Upper lobe of left lung (tissue), 6 donors: ENCODE data around the gene GSTO1. TPM values are rescaled to one million over a fixed set of nuclear protein-coding genes. Genes with fewer than 3 reads are reported as not detected.

Experiments
- ATAC-seq, 2 donors: fragments of 200-7000 bp; cut with Tn5 transposase; one replicate each; pipeline ENCODE4 v1.9.1; 2022; ENCODE audit warnings: mild to moderate bottlenecking in 2 of 2, moderate library complexity in 2 of 2; ENCODE audit not compliant: low FRiP score in 2 of 2
- DNase-seq, 2 donors: peaks; one replicate each; pipeline ENCODE4 v3.0.0-alpha.2; 2019 to 2020
- H3K27ac ChIP-seq, 4 donors: fragments of 200-600 bp; sonication (generic); one replicate each; pipeline ENCODE4 v1.5.1; 2016 to 2019
- H3K27me3 ChIP-seq, 4 donors: fragments of 200-600 bp; sonication (generic); one replicate each; pipeline ENCODE4 v1.5.1; 2017 to 2019
- H3K36me3 ChIP-seq, 4 donors: fragments of 200-600 bp; sonication (generic); one replicate each; pipeline ENCODE4 v1.5.1; 2016 to 2019
- H3K4me1 ChIP-seq, 4 donors: fragments of 200-600 bp; sonication (generic); one replicate each; pipeline ENCODE4 v1.5.1; 2018 to 2019
- H3K4me3 ChIP-seq, 4 donors: fragments of 200-600 bp; sonication (generic); one replicate each; pipeline ENCODE4 v1.5.1; 2017 to 2019; ENCODE audit warnings: mild to moderate bottlenecking in 2 of 4, moderate library complexity in 1 of 4
- H3K9me3 ChIP-seq, 4 donors: fragments of 200-600 bp; sonication (generic); one replicate each; pipeline ENCODE4 v1.5.1; 2018 to 2019
- CTCF ChIP-seq, 6 experiments: fragments of 450-650 bp in 4 of 6; fragments of 200-600 bp in 2 of 6; sonication (generic) in 2 of 6; IDR thresholded peaks; one replicate each; pipeline ENCODE4 v1.5.1; 2016 to 2019; ENCODE audit warnings: antibody characterized with exemption in 6 of 6
- EP300 ChIP-seq, 4 donors: sonication (generic); formaldehyde crosslinking; IDR thresholded peaks; one replicate each; pipeline ENCODE4 v1.5.1; 2017; ENCODE audit warnings: antibody characterized with exemption in 4 of 4, control low read depth in 2 of 4
- POLR2A ChIP-seq, 4 donors: fragments of 450-650 bp; IDR thresholded peaks; one replicate each; pipeline ENCODE4 v1.5.1; 2016 to 2017; ENCODE audit warnings: antibody characterized with exemption in 4 of 4, mild to moderate bottlenecking in 2 of 4
- POLR2AphosphoS5 ChIP-seq, 2 donors: sonication (generic); formaldehyde crosslinking; IDR thresholded peaks; one replicate each; pipeline ENCODE4 v1.5.1; 2017; ENCODE audit warnings: antibody characterized with exemption in 2 of 2
- WGBS, 2 donors: methylation state at CpG; one replicate each; pipeline ENCODE4 v1.1.5; 2017 to 2018; 5-methylcytosine and 5-hydroxymethylcytosine counted together
- total RNA-seq, 6 donors: library from RNA; depleted of rRNA in 4 of 6; stranded (reverse); fragments of >200 nt in 4 of 6; gene quantifications; one replicate each; pipeline versions ENCODE4 v1.1.0 to v1.2.1, GENCODE V29; 2016 to 2021
- donor health status: DM: no; HTN: no; CAD: no; lungs with moderate emphysema.
- donor health status: DM: no; HTN: yes; CAD: no; lungs with severe emphysema.

Gene GSTO1
- total RNA-seq, 6 donors from 2014 or later = 30.4 to 147 (median 102) TPM

GRCh38 chr10:104276192-104276591 is 21.5 kb downstream of the GSTO1 start:
- no peak for DNase-seq
- Histone ChIP-seq H3K4me3 (no peak overlapping the region), H3K4me1 (peaks cover 0 to 8% (median 5%) of the 10 kb centered on the region in 4 donors), H3K36me3 (no peaks in the 10 kb centered on the region), H3K9me3 (no peaks in the 10 kb centered on the region), H3K27me3 (no peaks in the 10 kb centered on the region), H3K27ac (no peak overlapping the region)
- ATAC-seq = no peak
- TF ChIP-seq POLR2A (IDR thresholded peaks at IDR 0.05) (no peak), EP300 (IDR thresholded peaks at IDR 0.05) (no peak), CTCF (IDR thresholded peaks at IDR 0.05) (no peak), POLR2AphosphoS5 (IDR thresholded peaks at IDR 0.05) (no peak)
- WGBS, 2 donors = 71 to 78% methylated on average over 1 of the region's 1 CpG

- Histone ChIP-seq H3K4me3 (no peak overlapping the region), H3K4me1 (peaks cover 0 to 8% (median 5%) of the 10 kb centered on the region in 4 donors), H3K27ac (no peak overlapping the region), H3K27me3 (no peaks in the 10 kb centered on the region), H3K9me3 (no peaks in the 10 kb centered on the region), H3K36me3 (no peaks in the 10 kb centered on the region)
- ATAC-seq = no peak
- TF ChIP-seq POLR2AphosphoS5 (IDR thresholded peaks at IDR 0.05) = no peak
- no peak for TF ChIP-seq POLR2A (IDR thresholded peaks at IDR 0.05)
- no peak for TF ChIP-seq CTCF (IDR thresholded peaks at IDR 0.05)
- no peak for TF ChIP-seq EP300 (IDR thresholded peaks at IDR 0.05)
- DNase-seq = no peak
- 41 to 72% methylated on average over 2 of the region's 2 CpGs for WGBS, 2 donors
These were observed 23.1 kb downstream of the GSTO1 start for GRCh38 chr10:104277785-104278184.

- DNase-seq = no peak
- Histone ChIP-seq H3K27me3 (no peaks in the 10 kb centered on the region), H3K9me3 (no peaks in the 10 kb centered on the region), H3K4me3 (no peak overlapping the region), H3K4me1 (peaks cover 0 to 4% (median 2%) of the 10 kb centered on the region in 4 donors), H3K36me3 (no peaks in the 10 kb centered on the region), H3K27ac (no peak overlapping the region)
- 95 to 100% methylated on average over 3 of the region's 3 CpGs for WGBS, 2 donors
- no peak for ATAC-seq
- TF ChIP-seq CTCF (IDR thresholded peaks at IDR 0.05) (no peak), POLR2AphosphoS5 (IDR thresholded peaks at IDR 0.05) (no peak), POLR2A (IDR thresholded peaks at IDR 0.05) (no peak)
These were observed 25.0 kb downstream of the GSTO1 start for GRCh38 chr10:104279550-104280259.

- Histone ChIP-seq H3K4me1 (no peaks in the 10 kb centered on the region), H3K36me3 (no peaks in the 10 kb centered on the region), H3K9me3 (no peaks in the 10 kb centered on the region), H3K4me3 (no peak overlapping the region), H3K27me3 (no peaks in the 10 kb centered on the region), H3K27ac (no peak overlapping the region)
- no peak for DNase-seq
- WGBS, 2 donors = 77 to 81% methylated on average over 3 of the region's 3 CpGs
- TF ChIP-seq POLR2A (IDR thresholded peaks at IDR 0.05) (no peak), POLR2AphosphoS5 (IDR thresholded peaks at IDR 0.05) (no peak), EP300 (IDR thresholded peaks at IDR 0.05) (no peak), CTCF (IDR thresholded peaks at IDR 0.05) (no peak)
- ATAC-seq = no peak
These were observed 27.0 kb downstream of the GSTO1 start for GRCh38 chr10:104281694-104282093.

- TF ChIP-seq EP300 (IDR thresholded peaks at IDR 0.05) (no peak), POLR2AphosphoS5 (IDR thresholded peaks at IDR 0.05) (no peak), CTCF (IDR thresholded peaks at IDR 0.05) (no peak), POLR2A (IDR thresholded peaks at IDR 0.05) (no peak)
- ATAC-seq (no peak), DNase-seq (no peak)
- Histone ChIP-seq H3K4me1 (no peaks in the 10 kb centered on the region), H3K4me3 (no peak overlapping the region), H3K27ac (no peak overlapping the region), H3K36me3 (no peaks in the 10 kb centered on the region), H3K27me3 (no peaks in the 10 kb centered on the region), H3K9me3 (no peaks in the 10 kb centered on the region)
- 82 to 83% methylated on average over 7 of the region's 7 CpGs for WGBS, 2 donors
These were observed 30.2 kb downstream of the GSTO1 start for GRCh38 chr10:104284846-104285245.
